SK-N-SH (cell line): Measurements from ENCODE around the gene BRIX1. TPM values are rescaled to one million over a fixed set of nuclear protein-coding genes. Genes with fewer than 3 reads are reported as not detected.

Experiments used
- CTCF ChIA-PET: fragments of 300-600, 350-600 bp; formaldehyde crosslinking; extraction: SDS; loops from one replicate; lab custom pipeline; 2021; lab: Yijun Ruan, JAX
- POLR2A ChIA-PET: fragments of 350-600 bp; sonication (Branson Sonifier 250); formaldehyde crosslinking; extraction: SDS; loops from one replicate; lab custom pipeline; 2020; ENCODE audit warnings: antibody characterized with exemption, inconsistent platforms; lab: Yijun Ruan, JAX
- DNase-seq: peaks from one replicate; pipeline ENCODE4 v3.0.0; 2012
- H2AFZ ChIP-seq: fragments of 200-600 bp; sonication (generic); 2 replicates; pipeline ENCODE4 v1.8.1; 2016; ENCODE audit warnings: antibody characterized with exemption, mild to moderate bottlenecking, low read depth
- H3F3A ChIP-seq: fragments of 200-600 bp; sonication (generic); replicated peaks from 2 replicates; pipeline ENCODE3; 2016; ENCODE audit warnings: antibody characterized with exemption, mild to moderate bottlenecking; ENCODE audit not compliant: insufficient read depth
- H3K27ac ChIP-seq, 2 experiments: fragments of 200-500 bp in 1 of 2; fragments of 200-600 bp in 1 of 2; sonication (Bioruptor generic) in 1 of 2; sonication (generic), shearing (Covaris generic) in 1 of 2; 2 replicates each; pipeline versions ENCODE4 v1.5.1 to v1.6.1; 2014 to 2016; ENCODE audit warnings: low read depth in 2 of 2, inconsistent platforms in 1 of 2, low read length in 1 of 2, mild to moderate bottlenecking in 1 of 2, mixed read lengths in 1 of 2
- H3K27me3 ChIP-seq: fragments of 200-600 bp; sonication (generic), shearing (Covaris generic); 2 replicates; pipeline ENCODE4 v1.6.1; 2016; ENCODE audit warnings: mixed run types; ENCODE audit not compliant: insufficient read depth
- H3K36me3 ChIP-seq, 2 experiments: fragments of 200-500 bp in 1 of 2; fragments of 200-600 bp in 1 of 2; sonication (Bioruptor generic) in 1 of 2; sonication (generic) in 1 of 2; replicated peaks in 1 of 2; 2 replicates each; pipeline versions ENCODE3 to v1.5.1; 2014 to 2016; ENCODE audit warnings: low read length in 1 of 2, mild to moderate bottlenecking in 1 of 2; ENCODE audit not compliant: insufficient read depth in 2 of 2, control insufficient read depth in 1 of 2
- H3K4me1 ChIP-seq, 2 experiments: fragments of 200-500 bp in 1 of 2; fragments of 200-600 bp in 1 of 2; sonication (Bioruptor generic) in 1 of 2; sonication (generic), shearing (Covaris generic) in 1 of 2; 2 replicates each; pipeline versions ENCODE4 v1.5.1 to v1.6.1; 2014 to 2016; ENCODE audit warnings: low read depth in 1 of 2, low read length in 1 of 2, mixed run types in 1 of 2; ENCODE audit not compliant: insufficient read depth in 2 of 2, control insufficient read depth in 1 of 2
- H3K4me2 ChIP-seq: fragments of 200-600 bp; sonication (generic), shearing (Covaris generic); 2 replicates; pipeline ENCODE4 v1.6.1; 2017; ENCODE audit warnings: mixed run types
- H3K4me3 ChIP-seq, 2 experiments: fragments of 200-500 bp in 1 of 2; fragments of 200-600 bp in 1 of 2; sonication (Bioruptor generic) in 1 of 2; sonication (generic), shearing (Covaris generic) in 1 of 2; 2 replicates each; pipeline versions ENCODE4 v1.5.1 to v1.8.1; 2014 to 2016; ENCODE audit warnings: low read depth in 2 of 2, inconsistent platforms in 1 of 2, low read length in 1 of 2, mild to moderate bottlenecking in 1 of 2, mixed read lengths in 1 of 2, moderate library complexity in 1 of 2
- H3K79me2 ChIP-seq: fragments of 200-600 bp; sonication (generic); 2 replicates; pipeline ENCODE4 v1.8.1; 2017; ENCODE audit warnings: mild to moderate bottlenecking; ENCODE audit not compliant: insufficient read depth
- H3K9ac ChIP-seq: fragments of 200-600 bp; sonication (generic); 2 replicates; pipeline ENCODE4 v1.6.1; 2017; ENCODE audit warnings: mixed run types
- H3K9me2 ChIP-seq: fragments of 200-600 bp; sonication (generic); 2 replicates; pipeline ENCODE4 v1.6.1; 2017; ENCODE audit warnings: mixed run types
- H3K9me3 ChIP-seq: fragments of 200-600 bp; sonication (generic); 2 replicates; pipeline ENCODE4 v1.6.1; 2017; ENCODE audit warnings: mixed run types, mild to moderate bottlenecking, moderate library complexity
- H4K20me1 ChIP-seq: fragments of 200-600 bp; sonication (generic); 2 replicates; pipeline ENCODE4 v1.6.1; 2017; ENCODE audit warnings: mild to moderate bottlenecking, mixed run types; ENCODE audit not compliant: insufficient read depth
- FOSL2 ChIP-seq: IDR thresholded peaks from 2 replicates; pipeline ENCODE4 v1.4.0; 2012; ENCODE audit warnings: low read depth, mild to moderate bottlenecking, moderate library complexity, borderline replicate concordance
- IRF3 ChIP-seq: fragments of 150-350 bp; IDR thresholded peaks from 2 replicates; pipeline ENCODE4 v1.6.1; 2016; ENCODE audit warnings: mild to moderate bottlenecking, low read depth, low read length
- MXI1 ChIP-seq: IDR thresholded peaks from 2 replicates; pipeline ENCODE4 v1.6.1; 2012; ENCODE audit warnings: mild to moderate bottlenecking, low read depth, low read length, improper control_type of control experiment
- NRF1 ChIP-seq: IDR thresholded peaks from 2 replicates; pipeline ENCODE4 v1.6.1; 2012; ENCODE audit warnings: low read depth, mild to moderate bottlenecking, low read length
- RAD21 ChIP-seq: IDR thresholded peaks from 2 replicates; pipeline ENCODE4 v1.6.1; 2012; ENCODE audit warnings: mild to moderate bottlenecking, low read length
- RXRA ChIP-seq: IDR thresholded peaks from 2 replicates; pipeline ENCODE4 v1.4.0; 2012; ENCODE audit warnings: low read depth, mild to moderate bottlenecking, borderline replicate concordance
- SMC3 ChIP-seq: IDR thresholded peaks from 2 replicates; pipeline ENCODE4 v1.6.1; 2012; ENCODE audit warnings: low read depth, low read length, improper control_type of control experiment
- WGBS: methylation state at CpG from one replicate; pipeline ENCODE4 v1.1.6; 2017; ENCODE audit warnings: low lambda C conversion rate; 5-methylcytosine and 5-hydroxymethylcytosine counted together
- polyA plus RNA-seq, 3 experiments: library from polyadenylated mRNA; depleted of rRNA; stranded (reverse); fragments of >200 nt; gene quantifications; 2 replicates each; pipeline ENCODE4 v1.2.3, GENCODE V29; 2012
- TF ChIP-seq, protein P1 (sequence below): IDR thresholded peaks from 2 replicates; pipeline ENCODE4 v1.6.1; 2012; ENCODE audit warnings: mild to moderate bottlenecking, low read depth, low read length, moderate library complexity

Gene BRIX1
- polyA plus RNA-seq, 1 of the 3 experiments (the other 2 are of a cell fraction), result 18.4 TPM

DNA sequence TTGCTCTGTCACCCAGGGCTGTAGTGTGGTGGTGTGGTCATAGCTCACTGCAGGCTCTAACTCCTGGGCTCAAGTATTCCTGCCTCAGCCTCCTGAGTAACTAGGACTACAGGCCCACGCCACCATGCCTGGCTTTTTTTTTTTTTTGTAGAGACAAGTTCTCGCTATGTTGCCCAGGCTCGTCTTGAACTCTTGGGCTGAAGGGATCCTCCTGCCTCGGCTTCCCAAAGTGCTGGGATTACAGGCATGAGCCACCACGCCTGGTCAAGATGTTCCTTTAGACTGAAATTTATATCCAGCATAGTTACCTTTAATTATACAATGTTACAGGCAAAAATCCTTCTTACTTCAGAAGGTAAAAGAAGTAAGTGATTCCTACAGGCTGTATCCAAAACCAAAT lies 12.3 kb downstream of the BRIX1 start:
- no peaks in the 10 kb centered on the region for H3K9me3 ChIP-seq
- no peak overlapping the region for H3K4me2 ChIP-seq
- H3K9ac ChIP-seq, result no peak overlapping the region
- ChIA-PET POLR2A (no interaction called here), CTCF (no interaction called here)
- H2AFZ ChIP-seq, result no peak overlapping the region
- no peaks in the 10 kb centered on the region for H4K20me1 ChIP-seq
- H3K27ac ChIP-seq, result no peak overlapping the region
- H3K9me2 ChIP-seq, result no peaks in the 10 kb centered on the region
- peaks cover 35 to 41% of the 10 kb centered on the region in 2 experiments for H3K36me3 ChIP-seq
- DNase-seq, result no peak
- H3K79me2 ChIP-seq, result peaks cover 35% of the 10 kb centered on the region
- 99% methylated on average over 5 of the region's 5 CpGs for WGBS
- no peaks in the 10 kb centered on the region for H3K27me3 ChIP-seq
- TF ChIP-seq FOSL2 (no peak), SMC3 (no peak), RXRA (no peak)
- TF ChIP-seq, protein P1, sequence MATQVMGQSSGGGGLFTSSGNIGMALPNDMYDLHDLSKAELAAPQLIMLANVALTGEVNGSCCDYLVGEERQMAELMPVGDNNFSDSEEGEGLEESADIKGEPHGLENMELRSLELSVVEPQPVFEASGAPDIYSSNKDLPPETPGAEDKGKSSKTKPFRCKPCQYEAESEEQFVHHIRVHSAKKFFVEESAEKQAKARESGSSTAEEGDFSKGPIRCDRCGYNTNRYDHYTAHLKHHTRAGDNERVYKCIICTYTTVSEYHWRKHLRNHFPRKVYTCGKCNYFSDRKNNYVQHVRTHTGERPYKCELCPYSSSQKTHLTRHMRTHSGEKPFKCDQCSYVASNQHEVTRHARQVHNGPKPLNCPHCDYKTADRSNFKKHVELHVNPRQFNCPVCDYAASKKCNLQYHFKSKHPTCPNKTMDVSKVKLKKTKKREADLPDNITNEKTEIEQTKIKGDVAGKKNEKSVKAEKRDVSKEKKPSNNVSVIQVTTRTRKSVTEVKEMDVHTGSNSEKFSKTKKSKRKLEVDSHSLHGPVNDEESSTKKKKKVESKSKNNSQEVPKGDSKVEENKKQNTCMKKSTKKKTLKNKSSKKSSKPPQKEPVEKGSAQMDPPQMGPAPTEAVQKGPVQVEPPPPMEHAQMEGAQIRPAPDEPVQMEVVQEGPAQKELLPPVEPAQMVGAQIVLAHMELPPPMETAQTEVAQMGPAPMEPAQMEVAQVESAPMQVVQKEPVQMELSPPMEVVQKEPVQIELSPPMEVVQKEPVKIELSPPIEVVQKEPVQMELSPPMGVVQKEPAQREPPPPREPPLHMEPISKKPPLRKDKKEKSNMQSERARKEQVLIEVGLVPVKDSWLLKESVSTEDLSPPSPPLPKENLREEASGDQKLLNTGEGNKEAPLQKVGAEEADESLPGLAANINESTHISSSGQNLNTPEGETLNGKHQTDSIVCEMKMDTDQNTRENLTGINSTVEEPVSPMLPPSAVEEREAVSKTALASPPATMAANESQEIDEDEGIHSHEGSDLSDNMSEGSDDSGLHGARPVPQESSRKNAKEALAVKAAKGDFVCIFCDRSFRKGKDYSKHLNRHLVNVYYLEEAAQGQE, result no peak
- H3F3A ChIP-seq, result peaks cover 44% of the 10 kb centered on the region
- peaks cover 9 to 13% of the 10 kb centered on the region in 2 experiments; a peak in 3 of 4 replicates for H3K4me1 ChIP-seq
- no peak overlapping the region for H3K4me3 ChIP-seq

DNA sequence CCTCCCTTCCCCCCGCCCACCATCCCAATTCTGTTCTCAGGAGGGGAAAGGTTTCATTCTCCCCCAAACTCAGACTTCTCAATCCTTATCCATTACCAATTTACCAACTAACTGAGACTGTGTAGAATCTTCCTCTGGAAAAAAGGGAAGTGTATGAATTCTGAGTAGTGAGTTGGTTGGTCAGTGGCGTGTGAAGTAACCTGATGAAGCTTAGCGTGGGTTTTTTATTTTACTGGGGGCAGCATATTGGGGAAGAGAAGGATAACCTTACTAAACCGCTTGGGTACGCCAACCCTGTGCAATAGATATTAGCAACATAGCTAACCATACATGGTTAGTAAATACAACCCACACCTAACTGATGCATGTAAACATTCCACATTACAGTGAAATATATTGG lies 12.8 kb downstream of the BRIX1 start:
- DNase-seq, result no peak

More for the DNA sequence above, 12.8 kb downstream of the BRIX1 start:
- no peaks in the 10 kb centered on the region for H3K9me3 ChIP-seq
- no peak overlapping the region for H2AFZ ChIP-seq
- CTCF ChIA-PET, result no interaction called here
- peaks cover 9 to 11% of the 10 kb centered on the region in 2 experiments; a peak in 3 of 4 replicates for H3K4me1 ChIP-seq
- WGBS, result 96% methylated on average over 5 of the region's 5 CpGs
- no peak overlapping the region for H3K4me3 ChIP-seq
- no peak for TF ChIP-seq IRF3
- no peak for TF ChIP-seq RAD21
- TF ChIP-seq SMC3, result no peak
- no peak for TF ChIP-seq NRF1
- TF ChIP-seq MXI1, result no peak
- TF ChIP-seq, protein P1, result no peak
- H3K27me3 ChIP-seq, result no peaks in the 10 kb centered on the region
- peaks cover 39% of the 10 kb centered on the region for H3F3A ChIP-seq
- H3K4me2 ChIP-seq, result no peak overlapping the region
- H4K20me1 ChIP-seq, result no peaks in the 10 kb centered on the region
- POLR2A ChIA-PET, result interaction anchor here (2.4 kb wide), 1 partner anchor 13 kb away, joined by 32 read pairs; the partner anchor contains the start of genes BRIX1 and RAD1
- H3K79me2 ChIP-seq, result peaks cover 40% of the 10 kb centered on the region
- H3K27ac ChIP-seq, result no peak overlapping the region; a peak in 1 of 4 replicates
- H3K9ac ChIP-seq, result no peak overlapping the region
- H3K9me2 ChIP-seq, result no peaks in the 10 kb centered on the region
- H3K36me3 ChIP-seq, result peaks cover 31 to 38% of the 10 kb centered on the region in 2 experiments
